Bone marrow (tissue), 2 donors: Measurements from ENCODE around the gene RPSA.
"Not testable (repeated sequence)": the region's sequence is repeated elsewhere in the genome, so short reads cannot be mapped to it uniquely, and the experiment has no call there.

ENCODE experiments used
- DNase-seq, 2 donors: peaks; one replicate each; lab custom pipeline; 2025; lab: John Stamatoyannopoulos, UW

The RPSA gene

GRCh38 chr3:39456159-39456558, 49.6 kb downstream of the RPSA start:
- DNase-seq, result no peak

GRCh38 chr3:39457361-39457760, 50.8 kb downstream of the RPSA start:
- DNase-seq, result no peak

- not testable (repeated sequence) for DNase-seq
Measured at GRCh38 chr3:39458579-39458978, 52.1 kb downstream of the RPSA start.

DNA sequence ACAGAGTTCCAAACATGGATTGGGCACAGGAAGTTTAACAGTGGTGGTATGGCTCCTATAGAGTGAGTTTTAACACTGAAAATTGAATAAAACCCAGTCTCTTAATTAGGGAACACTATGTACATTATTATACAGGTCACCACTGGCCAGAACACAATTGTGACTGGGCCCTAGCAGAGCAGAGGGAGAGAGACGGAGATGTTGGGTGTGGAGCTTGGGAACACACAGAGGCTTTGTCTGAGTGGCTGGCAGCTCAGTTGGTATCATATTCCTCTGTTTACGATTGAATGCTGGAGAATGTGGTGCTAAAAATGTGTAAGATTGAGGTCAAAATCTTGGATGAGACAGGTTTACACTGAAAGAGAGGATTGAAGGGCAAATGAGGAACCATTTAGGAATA, 54.2 kb downstream of the RPSA start:
- DNase-seq, result no peak
